Kidney (tissue), 14 donors: ENCODE measurements around the gene CR1. TPM values are rescaled to one million over a fixed set of nuclear protein-coding genes. Genes with fewer than 3 reads are reported as not detected.
A peak's percentile ranks its signal among the peaks of the same experiment; 100 is the strongest.

Experiments used
- DNase-seq, 5 donors: peaks; one replicate each; pipeline ENCODE4 v3.0.0-alpha.2; 2013 to 2020
- FAIRE-seq: peaks from 2 replicates; lab custom pipeline; 2012; peaks lifted over from hg19 to GRCh38; lab: Jason Lieb, UNC
- H3K27ac ChIP-seq, 2 donors: one replicate each; pipeline ENCODE4 v1.7.0; 2013; ENCODE audit warnings: low read depth in 2 of 2, low read length in 2 of 2, inconsistent platforms in 1 of 2
- H3K27me3 ChIP-seq: one replicate; pipeline ENCODE4 v1.7.1; 2013; ENCODE audit warnings: low read length, inconsistent platforms; ENCODE audit not compliant: control insufficient read depth, insufficient read depth
- H3K36me3 ChIP-seq, 3 donors: one replicate each; pipeline versions ENCODE4 v1.7.0 to v1.7.1; 2013; ENCODE audit warnings: low read length in 3 of 3, control low read depth in 1 of 3, inconsistent platforms in 1 of 3; ENCODE audit not compliant: insufficient read depth in 3 of 3, control insufficient read depth in 2 of 3
- H3K4me1 ChIP-seq, 3 donors: one replicate each; pipeline versions ENCODE4 v1.7.0 to v1.7.1; 2013; ENCODE audit warnings: low read length in 3 of 3, inconsistent platforms in 1 of 3, low read depth in 1 of 3; ENCODE audit not compliant: control insufficient read depth in 2 of 3, insufficient read depth in 2 of 3
- H3K4me3 ChIP-seq, 3 donors: one replicate each; pipeline versions ENCODE4 v1.7.0 to v1.8.1; 2013; ENCODE audit warnings: low read length in 3 of 3, control low read depth in 1 of 3, inconsistent platforms in 1 of 3
- H3K9ac ChIP-seq, 3 donors: one replicate each; pipeline versions ENCODE4 v1.7.0 to v1.7.1; 2013; ENCODE audit warnings: low read length in 3 of 3, control low read depth in 1 of 3, inconsistent platforms in 1 of 3
- H3K9me3 ChIP-seq, 3 donors: one replicate each; pipeline versions ENCODE4 v1.7.0 to v1.7.1; 2013; ENCODE audit warnings: low read length in 3 of 3, control low read depth in 1 of 3, inconsistent platforms in 1 of 3; ENCODE audit not compliant: control insufficient read depth in 2 of 3, insufficient read depth in 1 of 3
- CTCF ChIP-seq: IDR thresholded peaks from 3 replicates; pipeline ENCODE4 v1.5.1; 2012; ENCODE audit warnings: mild to moderate bottlenecking, moderate library complexity, borderline replicate concordance; ENCODE audit not compliant: insufficient read depth; ENCODE audit errors: extremely low read depth
- intact Hi-C: fragments of 100-400 bp; cut with DNase I; formaldehyde crosslinking; loops from one replicate; pipeline ENCODE4 v1.11.1; 2022
- polyA plus RNA-seq: library from polyadenylated mRNA; stranded (reverse); fragments of 350-450 nt; fragmentation: Illumina TruSeq; extraction: RNeasy Lipid Tissue Mini Kit (QIAGEN cat#74804); gene quantifications from one replicate; pipeline ENCODE4 v1.2.3, GENCODE V29; 2014; ENCODE audit warnings: low read depth, low replicate concordance; ENCODE audit not compliant: insufficient read depth
- total RNA-seq: library from RNA; stranded (reverse); fragmentation: NEBNext Ultra II Directional; extraction: Animal tissue kit (Norgen Biotek cat#: 25700); gene quantifications from one replicate; pipeline ENCODE4 v1.2.1, GENCODE V29; 2021
- donor health status: control.
- donor health status: control.
- donor health status: control.
- donor health status: control.
- donor health status: control.
- donor health status: DM: yes; HTN: yes; CAD: no.
- donor health status: Normal renal cell carcinoma (clear cell type).

CR1 gene
- total and polyA plus RNA-seq, 2 donors from 2014 or later, result 2.6 to 12.2 TPM

DNA sequence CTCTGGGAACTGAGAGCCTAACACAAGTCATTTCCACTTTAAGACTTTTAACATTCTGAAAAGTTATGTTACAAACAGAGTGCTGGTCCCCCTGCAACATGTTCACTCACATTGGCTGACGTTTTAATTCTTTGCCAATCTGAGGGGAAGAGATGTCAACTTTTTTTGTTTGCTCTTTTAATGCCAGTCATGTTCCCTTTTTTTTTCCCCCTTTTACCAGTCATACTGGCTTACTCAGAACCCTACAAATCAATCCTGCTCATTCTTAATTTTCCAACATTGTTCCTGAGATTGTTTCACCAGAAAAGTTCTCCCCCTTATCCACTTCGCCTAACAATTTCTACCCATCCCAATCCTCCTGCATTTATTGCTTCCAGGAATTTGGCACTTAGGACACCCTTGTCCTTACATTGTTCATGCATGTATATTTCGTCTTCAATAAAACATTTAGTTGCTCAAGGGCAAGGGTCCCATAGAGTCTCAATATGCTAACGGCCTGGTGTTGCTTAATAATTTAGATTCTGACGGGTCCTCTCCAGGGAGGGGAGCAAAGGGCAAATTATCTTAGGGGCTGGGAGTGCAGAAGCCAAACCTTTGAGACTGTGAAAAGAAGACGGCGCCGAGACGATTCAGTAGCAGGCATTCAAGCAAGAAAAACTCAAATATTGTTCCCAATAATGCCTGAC is 148.4 kb downstream of the CR1 start:
- H3K4me3 ChIP-seq, result peak overlapping the region; percentile 56 to 77 (median 66)
- TF ChIP-seq CTCF, result no peak
- FAIRE-seq (no peak), DNase-seq (peak in 1 of 5 donors; percentile 10)
- peaks cover 3% of the 10 kb centered on the region for H3K27me3 ChIP-seq
- peaks cover 0 to 7% (median 0%) of the 10 kb centered on the region in 3 donors for H3K4me1 ChIP-seq
- H3K27ac ChIP-seq, result no peak overlapping the region
- intact Hi-C loops, result no loop called here
- no peaks in the 10 kb centered on the region for H3K9me3 ChIP-seq
- H3K9ac ChIP-seq, result peak overlapping the region in 1 of 3 donors; percentile 18
- H3K36me3 ChIP-seq, result no peaks in the 10 kb centered on the region

GRCh38 chr1:207644852-207645634 is 149.1 kb downstream of the CR1 start, which contains the start of gene CR1L:
Gene CR1L (plus strand): TSS chr1:207645133. CDS start chr1:207645234, 101 bp downstream.
- peak within 1 kb of the TSS; percentile 56 to 77 (median 66) for H3K4me3 ChIP-seq
- no peak within 1 kb of the TSS for H3K27ac ChIP-seq
- FAIRE-seq, result no peak
- intact Hi-C loops, result no loop called here
- TF ChIP-seq CTCF, result no peak
- no peaks in the 10 kb centered on the region for H3K9me3 ChIP-seq
- no peaks in the 10 kb centered on the region for H3K36me3 ChIP-seq
- peak within 1 kb of the TSS in 2 of 3 donors; percentile 6 to 32 for H3K9ac ChIP-seq
- peaks cover 0 to 7% (median 0%) of the 10 kb centered on the region in 3 donors for H3K4me1 ChIP-seq
- peak; percentile 86 to 95 (median 92) for DNase-seq
- H3K27me3 ChIP-seq, result peaks cover 3% of the 10 kb centered on the region

GRCh38 chr1:207645635-207646081 is 149.7 kb downstream of the CR1 start:
- peaks cover 0 to 7% (median 0%) of the 10 kb centered on the region in 3 donors for H3K4me1 ChIP-seq
- no peak overlapping the region for H3K27ac ChIP-seq
- no peak for TF ChIP-seq CTCF
- intact Hi-C loops, result no loop called here
- no peaks in the 10 kb centered on the region for H3K9me3 ChIP-seq
- FAIRE-seq, result no peak
- H3K27me3 ChIP-seq, result peaks cover 3% of the 10 kb centered on the region
- H3K4me3 ChIP-seq, result peak overlapping the region in 2 of 3 donors; percentile 66 to 77
- DNase-seq, result no peak
- no peaks in the 10 kb centered on the region for H3K36me3 ChIP-seq
- no peak overlapping the region for H3K9ac ChIP-seq
